HEK293T (cell line): ENCODE measurements around the gene NDUFAF2.
"Not testable (repeated sequence)": the region's sequence is repeated elsewhere in the genome, so short reads cannot be mapped to it uniquely, and the experiment has no call there.

Experiments used
- CTCF ChIA-PET: fragments of 350-600 bp; formaldehyde crosslinking; extraction: SDS; loops from one replicate; lab custom pipeline; 2021; ENCODE audit warnings: antibody characterized with exemption, inconsistent platforms; lab: Yijun Ruan, JAX
- POLR2A ChIA-PET: fragments of 350-600 bp; formaldehyde crosslinking; extraction: SDS; loops from one replicate; lab custom pipeline; 2020; ENCODE audit warnings: antibody characterized with exemption, inconsistent platforms; lab: Yijun Ruan, JAX
- DNase-seq: peaks from one replicate; pipeline ENCODE4 v3.0.0; 2012; ENCODE audit warnings: mixed read lengths; ENCODE audit errors: extremely low spot score
- ARNT ChIP-seq: fragments of 450-650 bp; IDR thresholded peaks from 2 replicates; pipeline ENCODE4 v1.6.1; 2017; ENCODE audit warnings: mild to moderate bottlenecking
- BHLHE40 ChIP-seq: fragments of 450-650 bp; IDR thresholded peaks from 2 replicates; pipeline ENCODE4 v1.6.1; 2016; ENCODE audit warnings: mild to moderate bottlenecking, moderate library complexity, borderline replicate concordance
- CTBP1 ChIP-seq: fragments of 450-650 bp; IDR thresholded peaks from 2 replicates; pipeline ENCODE4 v1.6.1; 2016; ENCODE audit warnings: borderline replicate concordance
- ELF4 ChIP-seq: fragments of 450-650 bp; IDR thresholded peaks from 2 replicates; pipeline ENCODE4 v1.6.1; 2017; ENCODE audit warnings: antibody characterized with exemption
- FOXA1 ChIP-seq: fragments of 450-650 bp; IDR thresholded peaks from 2 replicates; pipeline ENCODE4 v1.6.1; 2016; ENCODE audit warnings: mild to moderate bottlenecking
- FOXK2 ChIP-seq: fragments of 450-650 bp; IDR thresholded peaks from 2 replicates; pipeline ENCODE4 v1.6.1; 2016; ENCODE audit warnings: mild to moderate bottlenecking
- FOXM1 ChIP-seq: fragments of 450-650 bp; IDR thresholded peaks from 2 replicates; pipeline ENCODE4 v1.6.1; 2017; ENCODE audit warnings: mild to moderate bottlenecking, borderline replicate concordance
- HDGF ChIP-seq: fragments of 450-650 bp; IDR thresholded peaks from 2 replicates; pipeline ENCODE4 v1.6.1; 2017; ENCODE audit warnings: antibody characterized with exemption, borderline replicate concordance
- L3MBTL2 ChIP-seq: fragments of 450-650 bp; conservative IDR thresholded peaks from 2 replicates; pipeline ENCODE4 v1.6.1; 2016; ENCODE audit warnings: mild to moderate bottlenecking
- LEF1 ChIP-seq: fragments of 450-650 bp; IDR thresholded peaks from 2 replicates; pipeline ENCODE4 v1.6.1; 2017; ENCODE audit warnings: mild to moderate bottlenecking, borderline replicate concordance
- NFRKB ChIP-seq: fragments of 450-650 bp; IDR thresholded peaks from 2 replicates; pipeline ENCODE4 v1.6.1; 2016; ENCODE audit warnings: mild to moderate bottlenecking, moderate library complexity
- SP1 ChIP-seq: fragments of 450-650 bp; IDR thresholded peaks from 2 replicates; pipeline ENCODE4 v1.6.1; 2017
- SUZ12 ChIP-seq: fragments of 450-650 bp; IDR thresholded peaks from 2 replicates; pipeline ENCODE4 v1.6.1; 2016; ENCODE audit warnings: mild to moderate bottlenecking
- TARDBP ChIP-seq: fragments of 450-650 bp; IDR thresholded peaks from 2 replicates; pipeline ENCODE4 v1.6.1; 2016
- ZNF384 ChIP-seq: fragments of 450-650 bp; IDR thresholded peaks from 2 replicates; pipeline ENCODE4 v1.6.1; 2016
- TF ChIP-seq, protein P1 (sequence below): fragments of 450-650 bp; IDR thresholded peaks from 2 replicates; pipeline ENCODE4 v1.6.1; 2016

Gene NDUFAF2

DNA sequence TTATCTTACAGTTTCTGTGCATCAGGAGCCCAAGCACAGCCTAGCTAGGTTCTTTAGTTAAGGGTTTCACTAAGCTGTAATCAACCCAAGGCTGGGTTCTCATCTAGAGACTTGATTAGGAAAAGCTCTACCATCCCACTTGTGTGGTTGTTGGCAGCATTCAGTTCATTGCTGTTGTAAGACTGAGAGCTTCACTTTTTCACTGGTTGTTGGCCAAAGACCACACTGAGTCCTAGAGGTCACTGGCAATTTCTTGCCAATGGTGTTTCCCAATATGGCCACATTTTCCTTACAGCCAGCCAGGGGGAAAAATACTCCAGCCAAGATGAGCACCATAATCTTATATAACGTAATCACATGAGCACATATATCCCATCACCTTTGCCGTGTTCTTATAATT, 142.9 kb downstream of the NDUFAF2 start:
- CTCF ChIA-PET, result no interaction called here

DNA sequence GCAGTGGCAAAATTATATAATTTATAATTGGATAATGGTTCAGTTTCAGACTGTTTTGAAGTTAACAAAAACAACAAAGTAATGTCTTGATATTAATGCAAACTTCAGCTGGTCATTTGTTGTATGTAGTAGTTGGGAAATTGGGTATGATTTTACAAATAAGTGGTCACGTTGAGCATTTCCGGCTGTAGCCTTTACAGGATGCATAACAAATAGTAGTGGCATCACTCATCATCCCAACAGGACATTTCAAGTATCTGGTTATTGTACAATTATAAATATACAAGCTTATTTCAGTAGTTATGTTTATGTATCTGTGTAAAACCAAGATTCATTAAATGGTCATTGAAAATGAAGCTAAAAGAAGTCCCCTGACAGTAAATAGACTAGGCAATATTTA, 144.3 kb downstream of the NDUFAF2 start:
- TF ChIP-seq ELF4 (no peak), BHLHE40 (no peak)
- TF ChIP-seq, protein P1, sequence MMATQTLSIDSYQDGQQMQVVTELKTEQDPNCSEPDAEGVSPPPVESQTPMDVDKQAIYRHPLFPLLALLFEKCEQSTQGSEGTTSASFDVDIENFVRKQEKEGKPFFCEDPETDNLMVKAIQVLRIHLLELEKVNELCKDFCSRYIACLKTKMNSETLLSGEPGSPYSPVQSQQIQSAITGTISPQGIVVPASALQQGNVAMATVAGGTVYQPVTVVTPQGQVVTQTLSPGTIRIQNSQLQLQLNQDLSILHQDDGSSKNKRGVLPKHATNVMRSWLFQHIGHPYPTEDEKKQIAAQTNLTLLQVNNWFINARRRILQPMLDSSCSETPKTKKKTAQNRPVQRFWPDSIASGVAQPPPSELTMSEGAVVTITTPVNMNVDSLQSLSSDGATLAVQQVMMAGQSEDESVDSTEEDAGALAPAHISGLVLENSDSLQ, result no peak
- DNase-seq, result no peak
- ChIA-PET CTCF (no interaction called here), POLR2A (no interaction called here)

More for the DNA sequence above, 142.9 kb downstream of the NDUFAF2 start:
- POLR2A ChIA-PET, result no interaction called here
- TF ChIP-seq BHLHE40, result no peak
- TF ChIP-seq TARDBP, result no peak
- no peak for DNase-seq

DNA sequence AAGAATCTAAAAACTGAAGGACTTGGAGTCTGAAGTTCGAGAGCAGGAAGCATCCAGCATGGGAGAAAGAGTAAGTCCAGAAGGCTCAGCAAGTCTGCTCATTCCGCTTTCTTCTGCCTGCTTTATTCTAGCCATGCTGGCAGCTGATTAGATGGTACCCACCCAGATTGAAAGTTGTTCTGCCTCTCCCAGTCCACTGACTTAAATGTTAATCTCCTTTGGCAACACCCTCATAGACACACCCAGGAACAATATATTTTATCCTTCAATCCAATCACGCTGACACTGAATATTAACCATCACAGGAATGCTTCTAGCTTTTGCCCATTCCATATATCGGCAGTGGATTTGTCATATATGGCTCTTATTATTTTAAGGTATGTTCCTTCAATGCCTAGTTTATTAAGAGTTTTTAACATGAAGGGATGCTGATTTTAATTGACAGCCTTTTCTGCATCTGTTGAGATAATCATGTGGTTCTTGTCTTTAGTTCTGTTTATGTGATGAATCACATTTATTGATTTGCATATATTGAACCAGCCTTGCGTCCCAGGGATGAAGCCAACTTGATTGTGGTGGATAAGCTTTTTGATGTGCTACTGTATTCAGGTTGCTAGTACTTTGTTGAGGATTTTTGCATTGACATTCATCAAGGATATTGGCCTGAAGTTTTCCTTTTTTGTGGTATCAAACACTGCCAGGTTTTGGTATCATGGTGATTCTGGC, 148.2 kb downstream of the NDUFAF2 start:
- POLR2A ChIA-PET, DNase-seq, CTCF ChIA-PET: not testable (repeated sequence)

DNA sequence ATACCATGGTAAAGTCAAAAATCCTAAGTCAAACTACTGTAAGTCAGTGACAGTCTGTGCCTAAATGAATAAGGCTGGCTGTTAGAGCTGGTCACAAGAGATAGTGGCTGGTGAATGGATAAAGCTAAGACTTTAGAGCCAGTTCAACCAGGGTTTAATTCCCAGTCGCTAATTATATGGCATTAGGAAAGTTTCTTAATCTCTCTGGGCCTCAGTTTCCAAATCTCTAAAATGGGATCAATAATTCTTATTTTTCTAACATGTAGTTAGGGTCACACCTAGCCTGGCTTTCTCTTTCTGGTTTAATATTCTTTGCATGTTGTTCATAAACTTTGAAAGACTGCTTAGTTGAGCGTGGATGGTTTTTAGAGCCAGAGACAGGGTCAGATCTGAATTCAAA, 152.5 kb downstream of the NDUFAF2 start:
- ChIA-PET POLR2A (no interaction called here), CTCF (no interaction called here)
- no peak for TF ChIP-seq SP1
- TF ChIP-seq SUZ12, result no peak
- TF ChIP-seq FOXK2, result no peak
- TF ChIP-seq HDGF, result no peak
- TF ChIP-seq NFRKB, result no peak
- TF ChIP-seq L3MBTL2, result no peak
- no peak for TF ChIP-seq ELF4
- no peak for TF ChIP-seq ZNF384
- no peak for TF ChIP-seq FOXA1
- TF ChIP-seq FOXM1, result no peak
- no peak for DNase-seq

DNA sequence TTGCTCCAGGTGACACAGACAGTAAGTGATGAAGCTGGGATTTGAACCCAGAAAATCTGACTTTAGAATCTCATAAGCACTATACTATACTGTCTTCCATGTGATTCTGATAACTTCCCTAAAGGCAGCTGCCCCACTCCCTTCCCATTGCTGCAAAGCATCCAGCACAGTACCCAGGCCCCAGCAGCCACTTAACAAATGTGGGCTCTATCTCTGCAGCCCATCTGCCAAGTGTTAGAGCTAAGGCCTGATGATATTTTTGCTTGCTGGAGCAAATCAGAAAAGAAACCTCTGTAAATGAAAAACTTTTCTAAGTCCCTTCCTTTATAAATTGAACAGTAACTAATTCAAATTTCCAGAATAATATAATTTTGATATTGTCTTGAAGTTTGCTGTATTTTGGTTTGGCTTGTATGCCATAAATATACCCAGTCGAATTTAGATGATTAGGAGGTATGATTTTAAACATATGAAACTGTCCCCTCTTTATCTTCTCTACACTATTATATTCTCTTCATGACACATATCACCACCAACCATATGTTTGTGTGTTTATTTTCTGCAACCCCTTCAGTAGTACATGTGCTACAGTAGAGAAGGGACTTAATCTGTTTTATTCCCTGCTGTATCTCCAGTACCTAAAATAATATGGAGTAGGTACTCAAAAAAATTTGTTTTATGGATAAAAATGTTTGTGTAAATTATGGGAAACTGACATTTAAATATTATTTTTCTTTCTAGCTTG, 153.4 kb downstream of the NDUFAF2 start:
- no peak for DNase-seq
- TF ChIP-seq BHLHE40, result no peak
- TF ChIP-seq FOXM1, result no peak
- TF ChIP-seq TARDBP, result no peak
- no peak for TF ChIP-seq HDGF
- no peak for TF ChIP-seq LEF1
- no peak for TF ChIP-seq L3MBTL2
- no peak for TF ChIP-seq NFRKB
- TF ChIP-seq SUZ12, result no peak
- no peak for TF ChIP-seq ELF4
- no peak for TF ChIP-seq ARNT
- no peak for TF ChIP-seq CTBP1
- no peak for TF ChIP-seq FOXK2
- no peak for TF ChIP-seq ZNF384
- TF ChIP-seq, protein P1, result no peak
- TF ChIP-seq SP1, result no peak
- TF ChIP-seq FOXA1, result no peak
- ChIA-PET CTCF (interaction anchor here (0.6 kb wide), 1 partner anchor 14 kb away, joined by 3 read pairs; no protein-coding TSS in a partner anchor), POLR2A (no interaction called here)

DNA sequence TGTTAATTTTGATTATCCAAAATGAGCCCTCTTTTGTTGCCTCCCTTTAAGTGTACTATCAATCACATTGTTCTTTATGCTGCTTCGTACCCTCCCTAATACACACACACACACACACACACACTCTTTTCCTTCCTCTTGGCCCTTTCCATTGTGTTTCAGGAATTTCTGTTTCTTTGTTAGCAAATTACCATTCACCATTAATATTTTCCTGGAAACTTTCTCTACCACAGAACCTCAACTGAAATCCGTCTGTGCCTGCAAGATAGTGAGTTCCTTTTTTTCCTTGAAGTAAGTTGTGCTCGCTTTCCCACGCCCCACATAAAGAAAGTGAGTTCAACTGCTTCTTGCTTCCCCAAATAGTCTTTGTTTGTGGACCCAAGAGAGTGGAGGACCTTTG, 155.4 kb downstream of the NDUFAF2 start:
- CTCF ChIA-PET, result no interaction called here
- POLR2A ChIA-PET, result no interaction called here
- TF ChIP-seq SUZ12, result no peak
- TF ChIP-seq HDGF, result no peak
- TF ChIP-seq FOXK2, result no peak
- TF ChIP-seq, protein P1, result no peak
- TF ChIP-seq FOXA1, result no peak
- no peak for TF ChIP-seq ELF4
- TF ChIP-seq SP1, result no peak
- TF ChIP-seq BHLHE40, result no peak
- TF ChIP-seq NFRKB, result no peak
- no peak for TF ChIP-seq TARDBP
- no peak for TF ChIP-seq FOXM1
- no peak for TF ChIP-seq CTBP1
- no peak for TF ChIP-seq ZNF384
- no peak for TF ChIP-seq L3MBTL2
- no peak for TF ChIP-seq LEF1
- no peak for TF ChIP-seq ARNT
- no peak for DNase-seq
